MM.1S (cell line): ENCODE measurements around the gene ZNF385D.

Experiments used
- DNase-seq: peaks from one replicate; pipeline ENCODE4 v3.0.0-alpha.2; 2015
- H2AFZ ChIP-seq: fragments of 300-600 bp; sonication (generic); 2 replicates; pipeline ENCODE4 v1.6.0; 2016; ENCODE audit warnings: antibody characterized with exemption, low read length
- H3F3A ChIP-seq: fragments of 300-600 bp; sonication (generic); 2 replicates; pipeline ENCODE4 v1.6.1; 2016; ENCODE audit warnings: mild to moderate bottlenecking, antibody characterized with exemption, low read length, moderate library complexity, mixed read lengths; ENCODE audit not compliant: insufficient read depth
- H3K27ac ChIP-seq: fragments of 300-600 bp; sonication (generic); 2 replicates; pipeline ENCODE4 v1.5.1; 2016; ENCODE audit warnings: mild to moderate bottlenecking, low read length
- H3K27me3 ChIP-seq: fragments of 300-600 bp; sonication (generic); replicated peaks from 2 replicates; pipeline ENCODE4 v1.6.0; 2016; ENCODE audit warnings: low read length; ENCODE audit not compliant: insufficient read depth
- H3K36me3 ChIP-seq: fragments of 300-600 bp; sonication (generic); replicated peaks from 2 replicates; pipeline ENCODE4 v1.6.1; 2016; ENCODE audit warnings: mild to moderate bottlenecking, low read length, mixed read lengths; ENCODE audit not compliant: insufficient read depth
- H3K4me1 ChIP-seq: fragments of 300-600 bp; sonication (generic); 2 replicates; pipeline ENCODE4 v1.6.1; 2016; ENCODE audit warnings: low read length, mixed read lengths
- H3K4me2 ChIP-seq: fragments of 300-600 bp; sonication (generic); 2 replicates; pipeline ENCODE4 v1.6.0; 2016; ENCODE audit warnings: low read depth, low read length
- H3K4me3 ChIP-seq: fragments of 300-600 bp; sonication (generic); 2 replicates; pipeline ENCODE4 v1.5.1; 2016; ENCODE audit warnings: low read length, mixed read lengths
- H3K79me2 ChIP-seq: fragments of 300-600 bp; sonication (generic); 2 replicates; pipeline ENCODE4 v1.6.1; 2016; ENCODE audit warnings: mixed run types, low read length, mixed read lengths
- H3K9ac ChIP-seq: fragments of 300-600 bp; sonication (generic); 2 replicates; pipeline ENCODE4 v1.6.1; 2016; ENCODE audit warnings: low read length, mixed read lengths
- H3K9me2 ChIP-seq: fragments of 300-600 bp; sonication (generic); replicated peaks from 2 replicates; pipeline ENCODE4 v1.6.1; 2016; ENCODE audit warnings: mild to moderate bottlenecking, low read length, mixed read lengths; ENCODE audit not compliant: insufficient read depth
- H3K9me3 ChIP-seq: fragments of 300-600 bp; sonication (generic); replicated peaks from 2 replicates; pipeline ENCODE4 v1.6.1; 2016; ENCODE audit warnings: mild to moderate bottlenecking, low read length, mixed read lengths; ENCODE audit not compliant: insufficient read depth
- H4K20me1 ChIP-seq: fragments of 300-600 bp; sonication (generic); 2 replicates; pipeline ENCODE4 v1.6.1; 2016; ENCODE audit warnings: mild to moderate bottlenecking, low read length, moderate library complexity, mixed read lengths; ENCODE audit not compliant: insufficient read depth
- EZH2 ChIP-seq: fragments of 300-600 bp; sonication (generic); optimal IDR thresholded peaks from 2 replicates; pipeline ENCODE3; 2017; ENCODE audit warnings: low read depth, mild to moderate bottlenecking, antibody characterized with exemption, low read length, mixed read lengths
- EZH2phosphoT487 ChIP-seq: fragments of 300-600 bp; sonication (generic); IDR thresholded peaks from 2 replicates; pipeline ENCODE4 v1.6.1; 2018; ENCODE audit warnings: antibody characterized with exemption, low read length
- TF ChIP-seq, protein P1 (sequence below): fragments of 300-600 bp; sonication (generic); IDR thresholded peaks from 2 replicates; pipeline ENCODE4 v1.5.1; 2016; ENCODE audit warnings: antibody characterized with exemption, low read length, mixed read lengths

Gene ZNF385D

DNA sequence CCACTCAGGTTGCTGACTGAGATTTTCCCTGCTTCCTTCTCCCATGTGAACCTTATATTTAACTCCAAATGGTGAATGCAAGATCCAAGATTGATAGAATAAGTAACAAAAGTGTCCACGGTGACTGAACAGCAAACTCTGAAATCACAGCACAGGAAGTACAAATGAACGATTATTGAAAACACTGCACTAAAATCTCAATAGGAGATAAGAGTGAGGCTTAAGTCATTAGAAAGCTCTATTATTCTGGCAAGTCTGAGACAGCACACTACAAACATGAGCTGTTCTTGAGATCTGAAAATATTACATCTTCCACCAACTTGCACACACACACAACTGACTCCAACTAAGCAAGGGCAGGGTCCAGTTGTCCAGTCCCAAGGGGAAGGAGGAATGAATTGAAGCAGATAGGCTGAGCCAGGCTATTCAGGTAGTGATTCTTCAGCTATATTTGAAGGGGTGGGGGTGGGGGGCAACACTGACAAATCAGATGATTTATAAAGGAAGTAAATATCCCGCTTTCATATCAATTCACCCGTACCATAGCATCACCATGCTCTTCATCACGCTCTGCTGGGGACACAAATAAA is 2.9 kb downstream of the ZNF385D start:
- H3K79me2 ChIP-seq, result no peaks in the 10 kb centered on the region
- no peaks in the 10 kb centered on the region for H3F3A ChIP-seq
- no peak overlapping the region for H3K4me3 ChIP-seq
- no peaks in the 10 kb centered on the region for H3K9me2 ChIP-seq
- no peak overlapping the region for H3K27ac ChIP-seq
- H2AFZ ChIP-seq, result no peak overlapping the region
- H3K27me3 ChIP-seq, result no peaks in the 10 kb centered on the region
- no peak for DNase-seq
- TF ChIP-seq, protein P1, sequence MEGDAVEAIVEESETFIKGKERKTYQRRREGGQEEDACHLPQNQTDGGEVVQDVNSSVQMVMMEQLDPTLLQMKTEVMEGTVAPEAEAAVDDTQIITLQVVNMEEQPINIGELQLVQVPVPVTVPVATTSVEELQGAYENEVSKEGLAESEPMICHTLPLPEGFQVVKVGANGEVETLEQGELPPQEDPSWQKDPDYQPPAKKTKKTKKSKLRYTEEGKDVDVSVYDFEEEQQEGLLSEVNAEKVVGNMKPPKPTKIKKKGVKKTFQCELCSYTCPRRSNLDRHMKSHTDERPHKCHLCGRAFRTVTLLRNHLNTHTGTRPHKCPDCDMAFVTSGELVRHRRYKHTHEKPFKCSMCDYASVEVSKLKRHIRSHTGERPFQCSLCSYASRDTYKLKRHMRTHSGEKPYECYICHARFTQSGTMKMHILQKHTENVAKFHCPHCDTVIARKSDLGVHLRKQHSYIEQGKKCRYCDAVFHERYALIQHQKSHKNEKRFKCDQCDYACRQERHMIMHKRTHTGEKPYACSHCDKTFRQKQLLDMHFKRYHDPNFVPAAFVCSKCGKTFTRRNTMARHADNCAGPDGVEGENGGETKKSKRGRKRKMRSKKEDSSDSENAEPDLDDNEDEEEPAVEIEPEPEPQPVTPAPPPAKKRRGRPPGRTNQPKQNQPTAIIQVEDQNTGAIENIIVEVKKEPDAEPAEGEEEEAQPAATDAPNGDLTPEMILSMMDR, result no peak
- TF ChIP-seq EZH2, result no peak
- no peak for TF ChIP-seq EZH2phosphoT487
- no peaks in the 10 kb centered on the region for H3K36me3 ChIP-seq
- H4K20me1 ChIP-seq, result no peaks in the 10 kb centered on the region
- H3K9me3 ChIP-seq, result no peaks in the 10 kb centered on the region
- H3K4me1 ChIP-seq, result no peaks in the 10 kb centered on the region
- no peak overlapping the region for H3K9ac ChIP-seq
- H3K4me2 ChIP-seq, result no peak overlapping the region

DNA sequence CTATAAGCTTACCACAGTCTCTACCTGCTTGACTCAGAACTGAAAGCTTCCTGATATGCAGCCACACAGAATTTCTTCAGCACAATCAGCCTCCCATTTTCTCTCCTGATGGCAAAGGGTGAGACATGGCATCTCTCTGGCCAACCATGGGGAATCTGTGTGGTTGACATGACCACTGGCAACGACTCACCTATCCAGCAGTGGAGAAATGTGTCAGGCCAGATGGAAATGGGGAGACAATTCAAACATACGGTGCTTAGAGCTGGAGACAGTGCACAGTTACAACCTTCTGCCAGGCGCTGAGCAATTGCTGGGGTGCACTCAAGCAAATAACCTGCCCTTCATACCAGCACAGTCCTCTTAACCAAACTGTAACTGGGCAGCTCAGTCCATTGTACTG is 3.6 kb downstream of the ZNF385D start:
- no peaks in the 10 kb centered on the region for H3K9me2 ChIP-seq
- H3K4me3 ChIP-seq, result no peak overlapping the region
- no peak overlapping the region for H3K4me2 ChIP-seq
- H3K9me3 ChIP-seq, result no peaks in the 10 kb centered on the region
- H3F3A ChIP-seq, result no peaks in the 10 kb centered on the region
- no peaks in the 10 kb centered on the region for H4K20me1 ChIP-seq
- H2AFZ ChIP-seq, result no peak overlapping the region
- H3K4me1 ChIP-seq, result no peaks in the 10 kb centered on the region
- no peaks in the 10 kb centered on the region for H3K27me3 ChIP-seq
- no peak overlapping the region for H3K27ac ChIP-seq
- H3K36me3 ChIP-seq, result no peaks in the 10 kb centered on the region
- H3K79me2 ChIP-seq, result no peaks in the 10 kb centered on the region
- DNase-seq, result no peak
- no peak overlapping the region for H3K9ac ChIP-seq
- no peak for TF ChIP-seq EZH2
- TF ChIP-seq, protein P1, result no peak
- TF ChIP-seq EZH2phosphoT487, result no peak

DNA sequence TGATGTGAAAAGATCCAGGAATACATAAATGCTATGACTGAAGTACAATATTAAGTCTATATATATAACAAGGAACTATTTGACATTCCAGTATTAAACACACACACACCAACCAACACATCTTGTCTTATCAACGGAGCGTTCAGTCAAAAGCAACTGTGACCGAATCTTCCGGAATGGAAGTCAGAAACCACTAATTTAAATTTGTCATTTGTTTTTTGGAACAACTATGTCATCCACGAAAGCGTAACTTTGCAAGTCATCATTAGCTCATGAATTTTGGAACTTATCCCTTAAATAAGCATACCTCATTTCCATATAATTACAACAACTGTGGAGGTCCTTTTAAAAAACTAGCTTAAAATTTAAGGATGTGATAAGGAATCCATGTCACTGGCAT is 5.0 kb downstream of the ZNF385D start:
- Histone ChIP-seq H3K4me1 (no peaks in the 10 kb centered on the region), H3K9ac (no peak overlapping the region), H3K27ac (no peak overlapping the region), H3K9me3 (no peaks in the 10 kb centered on the region), H3F3A (no peaks in the 10 kb centered on the region), H3K36me3 (no peaks in the 10 kb centered on the region), H3K9me2 (no peaks in the 10 kb centered on the region), H4K20me1 (no peaks in the 10 kb centered on the region), H2AFZ (no peak overlapping the region), H3K79me2 (no peaks in the 10 kb centered on the region), H3K4me3 (no peak overlapping the region), H3K27me3 (no peaks in the 10 kb centered on the region), H3K4me2 (no peak overlapping the region)
- DNase-seq, result no peak
- TF ChIP-seq EZH2phosphoT487, result no peak
- TF ChIP-seq, protein P1, result no peak
